HCT116 (cell line): ENCODE measurements around the gene PFN2. TPM values are rescaled to one million over a fixed set of nuclear protein-coding genes. Genes with fewer than 3 reads are reported as not detected.

Source experiments
- ATAC-seq: fragments of 200-7000 bp; cut with Tn5 transposase; 2 replicates; pipeline ENCODE4 v1.9.1; 2020; ENCODE audit warnings: mild to moderate bottlenecking, moderate library complexity
- BruUV-seq: library from RNA; stranded (reverse); fragments of 400-500 nt; replicated peaks from 2 replicates; lab custom pipeline; 2021; lab: Mats Ljungman, UMichigan
- CTCF ChIA-PET: fragments of 300-600 bp; sonication (Branson Sonifier 250); formaldehyde crosslinking; loops from one replicate; lab custom pipeline; 2021; ENCODE audit warnings: antibody characterized with exemption; lab: Charles Lee
- POLR2A ChIA-PET: fragments of 300-600, 350-600 bp; sonication (Branson Sonifier 250); formaldehyde crosslinking; loops from one replicate; lab custom pipeline; 2021; ENCODE audit warnings: antibody characterized with exemption; lab: Charles Lee
- RAD21 ChIA-PET, 2 experiments: fragments of 300-600 bp; sonication (Branson Sonifier 250); formaldehyde crosslinking; loops; one replicate each; lab custom pipeline; 2023; ENCODE audit warnings: low total read pairs in 2 of 2; ENCODE audit not compliant: uncharacterized antibody in 2 of 2, unreplicated experiment in 2 of 2, low non-redundant PET in 1 of 2; lab: Charles Lee
- DNase-seq: peaks from one replicate; pipeline ENCODE4 v3.0.0-alpha.2; 2010; ENCODE audit warnings: low read depth, low spot score
- H2AFZ ChIP-seq: fragments of 200-600 bp; shearing (Covaris generic), sonication (generic); 2 replicates; pipeline ENCODE4 v1.6.1; 2017; ENCODE audit warnings: low read depth, mixed run types, mixed read lengths, antibody characterized with exemption, low read length; ENCODE audit not compliant: poor library complexity, severe bottlenecking
- H3K27ac ChIP-seq: 2 replicates; pipeline ENCODE4 v1.5.1; 2012; ENCODE audit warnings: low read depth, low read length
- H3K27me3 ChIP-seq: fragments of 200-600 bp; sonication (generic); 2 replicates; pipeline ENCODE4 v1.6.1; 2016; ENCODE audit warnings: mixed run types, low read length, mixed read lengths; ENCODE audit not compliant: insufficient read depth
- H3K36me3 ChIP-seq, 2 experiments: fragments of 200-500 bp in 1 of 2; fragments of 200-600 bp in 1 of 2; sonication (Bioruptor generic) in 1 of 2; sonication (generic) in 1 of 2; 2 replicates each; pipeline versions ENCODE4 v1.5.1 to v1.6.1; 2014 to 2016; ENCODE audit warnings: low read length in 2 of 2, inconsistent platforms in 1 of 2, mixed read lengths in 1 of 2, mixed run types in 1 of 2; ENCODE audit not compliant: insufficient read depth in 2 of 2, control insufficient read depth in 1 of 2
- H3K4me1 ChIP-seq, 2 experiments: fragments of 200-600 bp in 1 of 2; sonication (generic) in 1 of 2; 2 replicates each; pipeline versions ENCODE4 v1.5.1 to v1.6.1; 2012 to 2017; ENCODE audit warnings: low read length in 2 of 2, inconsistent platforms in 1 of 2, mild to moderate bottlenecking in 1 of 2, mixed read lengths in 1 of 2, mixed run types in 1 of 2, moderate library complexity in 1 of 2; ENCODE audit not compliant: insufficient read depth in 2 of 2, control insufficient read depth in 1 of 2
- H3K4me2 ChIP-seq: fragments of 200-600 bp; sonication (generic); 2 replicates; pipeline ENCODE4 v1.6.1; 2017; ENCODE audit warnings: mixed run types, low read length, mixed read lengths
- H3K4me3 ChIP-seq, 2 experiments: fragments of 200-600 bp in 1 of 2; sonication (generic) in 1 of 2; replicated peaks in 1 of 2; 2 replicates each; pipeline ENCODE4 v1.5.1; 2011 to 2016; ENCODE audit warnings: low read length in 2 of 2, control low read depth in 1 of 2, low read depth in 1 of 2, mild to moderate bottlenecking in 1 of 2, mixed read lengths in 1 of 2, mixed run types in 1 of 2
- H3K79me2 ChIP-seq: fragments of 200-600 bp; sonication (generic); 2 replicates; pipeline ENCODE4 v1.6.1; 2017; ENCODE audit warnings: mild to moderate bottlenecking, mixed run types, low read length, moderate library complexity, mixed read lengths; ENCODE audit not compliant: insufficient read depth
- H3K9ac ChIP-seq: fragments of 200-600 bp; sonication (generic); 2 replicates; pipeline ENCODE4 v1.6.1; 2016; ENCODE audit warnings: low read length, mixed read lengths
- H3K9me2 ChIP-seq: fragments of 200-600 bp; sonication (generic), shearing (Covaris generic); 2 replicates; pipeline ENCODE4 v1.6.1; 2017; ENCODE audit warnings: mixed run types, mild to moderate bottlenecking, moderate library complexity; ENCODE audit not compliant: insufficient read depth
- H3K9me3 ChIP-seq, 2 experiments: fragments of 200-500 bp in 1 of 2; fragments of 200-600 bp in 1 of 2; sonication (Bioruptor generic) in 1 of 2; sonication (generic) in 1 of 2; 2 replicates each; pipeline ENCODE4 v1.6.1; 2014 to 2017; ENCODE audit warnings: low read length in 2 of 2, mixed read lengths in 2 of 2, inconsistent platforms in 1 of 2, low read depth in 1 of 2, mild to moderate bottlenecking in 1 of 2, mixed run types in 1 of 2, moderate library complexity in 1 of 2; ENCODE audit not compliant: control insufficient read depth in 1 of 2, insufficient read depth in 1 of 2
- H4K20me1 ChIP-seq: fragments of 200-600 bp; sonication (generic), shearing (Covaris generic); 2 replicates; pipeline ENCODE4 v1.6.1; 2017; ENCODE audit warnings: mixed run types, mild to moderate bottlenecking, moderate library complexity; ENCODE audit not compliant: insufficient read depth
- CEBPB ChIP-seq: IDR thresholded peaks from 2 replicates; pipeline ENCODE4 v1.6.1; 2012; ENCODE audit warnings: low read depth
- EZH2 ChIP-seq: fragments of 200-600 bp; sonication (generic); IDR thresholded peaks from 2 replicates; pipeline ENCODE4 v1.6.1; 2017; ENCODE audit warnings: antibody characterized with exemption, mixed run types
- FOSL1 ChIP-seq: IDR thresholded peaks from 2 replicates; pipeline ENCODE4 v1.6.1; 2012; ENCODE audit warnings: low read depth
- POLR2AphosphoS5 ChIP-seq: IDR thresholded peaks from 2 replicates; pipeline ENCODE4 v1.6.1; 2011; ENCODE audit warnings: mild to moderate bottlenecking, low read depth, low read length, moderate library complexity
- RAD21 ChIP-seq: IDR thresholded peaks from 2 replicates; pipeline ENCODE4 v1.6.1; 2012; ENCODE audit warnings: low read depth, mild to moderate bottlenecking
- TCF7L2 ChIP-seq: IDR thresholded peaks from 2 replicates; pipeline ENCODE4 v1.7.0; 2011; ENCODE audit warnings: borderline replicate concordance, inconsistent platforms; ENCODE audit not compliant: insufficient read depth, insufficient read length; ENCODE audit errors: extremely low read depth
- intact Hi-C: fragments of 100-400 bp; cut with micrococcal nuclease; formaldehyde crosslinking; loops from 2 replicates; pipeline ENCODE4 v1.10.0; 2022
- total RNA-seq: library from RNA; stranded (reverse); gene quantifications from one replicate; pipeline ENCODE4 v1.2.1, GENCODE V29; 2021; ENCODE audit not compliant: unreplicated experiment
- TF ChIP-seq, protein P1 (sequence below): IDR thresholded peaks from 2 replicates; pipeline ENCODE4 v1.6.1; 2012; ENCODE audit warnings: low read depth

Gene PFN2
- total RNA-seq, 1 experiment from 2014 or later = 131 TPM

- Histone ChIP-seq H3K4me2 (no peak overlapping the region), H3K79me2 (no peaks in the 10 kb centered on the region), H3K9me2 (no peaks in the 10 kb centered on the region), H3K27ac (no peak overlapping the region), H4K20me1 (no peaks in the 10 kb centered on the region), H3K9ac (no peak overlapping the region), H3K9me3 (no peaks in the 10 kb centered on the region), H3K36me3 (no peaks in the 10 kb centered on the region), H3K4me1 (no peaks in the 10 kb centered on the region), H3K4me3 (no peak overlapping the region), H3K27me3 (no peaks in the 10 kb centered on the region), H2AFZ (no peak overlapping the region)
- ChIA-PET POLR2A (no interaction called here), CTCF (no interaction called here), RAD21 (no interaction called here)
- DNase-seq = no peak
- TF ChIP-seq CEBPB = no peak
- no peak for TF ChIP-seq FOSL1
- TF ChIP-seq, protein P1, sequence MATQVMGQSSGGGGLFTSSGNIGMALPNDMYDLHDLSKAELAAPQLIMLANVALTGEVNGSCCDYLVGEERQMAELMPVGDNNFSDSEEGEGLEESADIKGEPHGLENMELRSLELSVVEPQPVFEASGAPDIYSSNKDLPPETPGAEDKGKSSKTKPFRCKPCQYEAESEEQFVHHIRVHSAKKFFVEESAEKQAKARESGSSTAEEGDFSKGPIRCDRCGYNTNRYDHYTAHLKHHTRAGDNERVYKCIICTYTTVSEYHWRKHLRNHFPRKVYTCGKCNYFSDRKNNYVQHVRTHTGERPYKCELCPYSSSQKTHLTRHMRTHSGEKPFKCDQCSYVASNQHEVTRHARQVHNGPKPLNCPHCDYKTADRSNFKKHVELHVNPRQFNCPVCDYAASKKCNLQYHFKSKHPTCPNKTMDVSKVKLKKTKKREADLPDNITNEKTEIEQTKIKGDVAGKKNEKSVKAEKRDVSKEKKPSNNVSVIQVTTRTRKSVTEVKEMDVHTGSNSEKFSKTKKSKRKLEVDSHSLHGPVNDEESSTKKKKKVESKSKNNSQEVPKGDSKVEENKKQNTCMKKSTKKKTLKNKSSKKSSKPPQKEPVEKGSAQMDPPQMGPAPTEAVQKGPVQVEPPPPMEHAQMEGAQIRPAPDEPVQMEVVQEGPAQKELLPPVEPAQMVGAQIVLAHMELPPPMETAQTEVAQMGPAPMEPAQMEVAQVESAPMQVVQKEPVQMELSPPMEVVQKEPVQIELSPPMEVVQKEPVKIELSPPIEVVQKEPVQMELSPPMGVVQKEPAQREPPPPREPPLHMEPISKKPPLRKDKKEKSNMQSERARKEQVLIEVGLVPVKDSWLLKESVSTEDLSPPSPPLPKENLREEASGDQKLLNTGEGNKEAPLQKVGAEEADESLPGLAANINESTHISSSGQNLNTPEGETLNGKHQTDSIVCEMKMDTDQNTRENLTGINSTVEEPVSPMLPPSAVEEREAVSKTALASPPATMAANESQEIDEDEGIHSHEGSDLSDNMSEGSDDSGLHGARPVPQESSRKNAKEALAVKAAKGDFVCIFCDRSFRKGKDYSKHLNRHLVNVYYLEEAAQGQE = no peak
- no peak for TF ChIP-seq TCF7L2
- TF ChIP-seq EZH2 = no peak
- no peak for TF ChIP-seq POLR2AphosphoS5
- TF ChIP-seq RAD21 = no peak
- intact Hi-C loops = no loop called here
- no peak for ATAC-seq
- no TSS peak for BruUV-seq
Measured at GRCh38 chr3:150000641-150001040, 29.9 kb upstream of the PFN2 start.
